Endometrial microvascular endothelial cells (primary cell): ENCODE data around the gene PHLDB1. TPM values are rescaled to one million over a fixed set of nuclear protein-coding genes. Genes with fewer than 3 reads are reported as not detected.

Experiments
- in situ Hi-C: cut with HindIII; loops from 2 replicates; pipeline ENCODE4 v1.10.0; 2017; ENCODE audit warnings: low sequenced_read_pairs, low pct_unique_long_range_greater_than_20kb; ENCODE audit errors: inconsistent ontology term
- total RNA-seq: library from RNA; depleted of rRNA; stranded (reverse); fragments of >200 nt; gene quantifications from one replicate; pipeline ENCODE4 v1.2.3, GENCODE V29; 2015; ENCODE audit errors: inconsistent ontology term

PHLDB1 gene
- total RNA-seq, 1 donor from 2014 or later, result 91.4 TPM

DNA sequence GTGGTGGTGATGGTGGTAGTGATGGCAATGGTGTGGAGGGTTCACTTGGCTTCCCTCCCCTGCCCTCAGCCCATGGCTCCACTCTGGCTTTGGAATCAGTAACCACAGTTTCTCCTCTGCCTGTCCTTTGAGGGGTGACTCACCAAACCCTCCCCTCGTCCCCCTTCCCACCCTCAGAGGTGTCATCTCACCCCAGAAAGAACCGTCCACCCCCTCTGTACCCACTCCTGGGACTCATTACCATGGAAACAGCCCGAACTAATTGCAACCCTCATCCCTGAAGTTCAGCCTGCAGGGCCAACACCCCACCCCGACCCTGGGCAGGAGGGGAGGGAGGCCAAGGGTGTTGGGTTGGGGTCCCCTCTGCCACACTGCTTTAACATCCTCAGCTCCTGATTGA lies 26.6 kb downstream of the PHLDB1 start:
- in situ Hi-C loops, result no loop called here

DNA sequence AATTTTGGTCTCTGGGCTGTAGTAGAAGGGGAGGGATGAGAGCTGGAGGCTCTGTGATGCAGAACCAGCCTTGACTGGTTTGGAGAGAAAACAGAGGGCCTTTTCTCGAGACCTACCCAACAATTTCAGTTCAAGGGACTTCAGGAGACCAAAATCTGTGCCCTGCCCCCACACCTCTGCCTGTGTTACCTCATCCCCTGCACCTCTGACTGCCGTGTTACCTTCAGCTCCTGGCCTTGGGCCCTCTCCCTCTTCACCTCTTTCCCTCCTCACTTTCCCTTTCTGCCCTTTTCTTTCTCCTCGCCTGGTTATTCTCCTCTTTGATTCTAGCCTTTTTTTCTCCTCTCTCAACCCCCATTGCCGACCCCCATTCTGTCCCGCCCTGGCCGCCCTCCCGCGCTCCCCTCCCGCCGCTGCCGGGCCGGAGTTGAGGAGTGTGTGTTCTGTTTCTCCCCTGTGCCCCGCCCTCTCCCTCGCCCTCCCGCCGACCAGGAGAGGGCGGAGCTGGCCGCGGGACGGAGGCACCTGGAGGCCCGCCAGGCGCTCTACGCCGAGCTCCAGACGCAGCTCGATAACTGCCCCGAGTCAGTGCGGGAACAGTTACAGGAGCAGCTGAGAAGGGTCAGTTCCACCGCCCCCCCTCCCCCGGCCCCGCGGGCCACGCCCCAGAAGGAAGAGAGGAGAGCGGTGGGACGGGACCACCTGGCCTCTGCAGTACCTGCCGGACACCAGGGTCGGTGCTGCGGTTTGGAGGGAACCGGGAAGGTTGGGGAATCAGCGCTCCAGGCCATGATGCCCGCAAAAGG lies 27.2 kb downstream of the PHLDB1 start:
- in situ Hi-C loops, result no loop called here

DNA sequence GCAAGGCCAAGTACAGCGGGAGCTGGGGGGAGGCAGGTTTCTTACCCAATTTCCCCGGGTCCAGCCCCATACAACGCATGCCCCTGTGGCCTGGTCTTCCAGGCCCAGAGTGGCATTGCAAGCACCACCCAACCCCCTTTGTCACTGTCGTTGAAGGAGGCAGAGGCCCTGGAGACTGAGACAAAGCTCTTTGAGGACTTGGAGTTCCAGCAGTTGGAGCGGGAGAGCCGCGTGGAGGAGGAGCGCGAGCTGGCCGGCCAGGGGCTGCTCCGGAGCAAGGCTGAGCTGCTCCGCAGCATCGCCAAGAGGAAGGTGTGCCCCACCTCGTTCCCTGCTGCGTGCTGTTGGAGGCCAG lies 27.8 kb downstream of the PHLDB1 start:
- in situ Hi-C loops, result no loop called here

DNA sequence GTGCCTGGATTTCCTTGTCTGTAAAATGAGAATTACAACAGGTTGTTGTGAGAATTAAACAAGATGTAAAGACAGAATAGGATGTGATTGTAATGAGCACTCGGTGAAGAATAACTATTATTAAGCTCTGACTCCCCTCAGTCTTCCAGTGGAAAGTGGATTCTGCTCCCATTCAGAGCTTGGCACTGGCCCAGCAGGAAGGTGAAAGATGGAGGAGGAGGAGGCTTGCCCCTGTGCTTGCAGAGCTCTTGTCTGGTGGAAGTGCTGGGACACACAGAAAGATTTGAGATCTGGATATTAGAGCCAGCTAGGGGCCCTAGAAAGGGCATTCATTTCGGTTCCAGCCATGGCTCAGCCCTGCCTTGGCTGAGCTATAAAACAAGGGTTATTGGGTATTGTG lies 28.2 kb downstream of the PHLDB1 start:
- in situ Hi-C loops, result no loop called here

DNA sequence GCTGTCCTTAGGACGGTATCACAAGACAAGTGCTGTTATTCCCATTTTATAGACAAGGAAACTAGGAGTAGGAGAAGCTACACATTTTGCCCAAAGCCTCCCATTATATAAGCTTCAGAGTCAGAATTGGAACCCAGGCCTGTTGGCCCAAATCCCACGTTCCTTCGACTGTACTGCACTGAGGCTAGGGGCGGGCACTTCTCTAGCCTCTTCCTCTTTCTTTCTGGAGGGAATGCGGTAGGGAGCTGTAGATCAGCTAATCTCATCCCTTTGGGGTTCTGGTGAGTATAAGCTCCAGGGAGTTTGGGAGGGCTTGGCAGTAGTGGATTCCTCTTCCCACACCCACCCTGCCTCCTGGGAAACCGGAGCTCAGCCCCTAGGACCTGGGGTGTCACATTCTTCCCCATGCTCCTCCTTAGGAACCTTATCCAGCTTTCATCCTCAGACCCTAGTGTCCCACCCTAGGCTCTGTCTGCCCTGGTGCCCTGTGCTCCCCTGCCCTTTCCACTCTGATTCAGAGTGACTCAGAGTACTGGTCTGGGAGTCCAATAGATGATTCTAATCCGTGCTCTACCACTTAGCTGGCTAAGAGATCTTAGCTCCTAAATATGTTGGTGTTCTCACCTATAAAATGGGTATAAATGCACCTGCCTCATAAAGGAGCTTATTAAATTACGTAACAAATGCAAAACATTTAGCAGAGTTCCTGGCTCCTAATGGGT lies 29.3 kb downstream of the PHLDB1 start:
- in situ Hi-C loops, result no loop called here

DNA sequence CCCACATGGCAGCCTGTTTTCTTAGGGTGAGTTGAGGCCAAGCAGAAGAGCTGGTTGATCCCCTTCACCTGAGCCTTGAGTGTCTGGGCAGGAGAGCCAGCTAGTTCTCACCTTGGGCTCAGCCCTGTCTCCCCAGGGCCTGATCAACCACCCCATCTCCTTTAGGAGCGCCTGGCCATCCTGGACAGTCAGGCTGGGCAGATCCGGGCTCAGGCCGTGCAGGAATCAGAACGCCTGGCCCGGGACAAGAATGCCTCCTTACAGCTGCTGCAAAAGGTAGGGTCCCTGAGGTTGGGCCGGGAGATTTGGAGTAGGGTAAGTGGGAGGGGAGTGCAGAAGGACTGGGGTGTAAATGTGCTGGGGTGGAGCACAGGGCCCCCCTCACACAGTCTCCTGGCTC lies 31.3 kb downstream of the PHLDB1 start:
- in situ Hi-C loops, result no loop called here

DNA sequence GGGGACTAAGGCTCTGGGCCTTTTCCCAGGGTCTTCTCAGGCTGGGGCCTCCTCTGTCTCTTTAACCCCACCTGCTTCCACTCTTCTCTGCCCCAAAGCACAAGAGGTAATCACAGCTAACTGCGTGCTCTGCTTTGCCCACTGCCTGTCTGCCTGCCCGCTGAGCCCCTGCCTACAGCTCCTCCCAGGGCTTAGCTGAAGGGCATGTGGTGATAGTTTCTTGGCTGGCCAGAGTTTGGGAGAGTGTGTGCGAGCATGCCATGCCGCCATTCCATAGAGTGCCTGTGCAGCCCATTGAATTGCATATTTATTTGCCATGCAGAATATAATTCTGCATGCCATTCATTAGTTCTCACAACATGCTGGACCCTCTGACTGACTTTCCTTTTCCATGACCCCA lies 32.5 kb downstream of the PHLDB1 start:
- in situ Hi-C loops, result no loop called here

DNA sequence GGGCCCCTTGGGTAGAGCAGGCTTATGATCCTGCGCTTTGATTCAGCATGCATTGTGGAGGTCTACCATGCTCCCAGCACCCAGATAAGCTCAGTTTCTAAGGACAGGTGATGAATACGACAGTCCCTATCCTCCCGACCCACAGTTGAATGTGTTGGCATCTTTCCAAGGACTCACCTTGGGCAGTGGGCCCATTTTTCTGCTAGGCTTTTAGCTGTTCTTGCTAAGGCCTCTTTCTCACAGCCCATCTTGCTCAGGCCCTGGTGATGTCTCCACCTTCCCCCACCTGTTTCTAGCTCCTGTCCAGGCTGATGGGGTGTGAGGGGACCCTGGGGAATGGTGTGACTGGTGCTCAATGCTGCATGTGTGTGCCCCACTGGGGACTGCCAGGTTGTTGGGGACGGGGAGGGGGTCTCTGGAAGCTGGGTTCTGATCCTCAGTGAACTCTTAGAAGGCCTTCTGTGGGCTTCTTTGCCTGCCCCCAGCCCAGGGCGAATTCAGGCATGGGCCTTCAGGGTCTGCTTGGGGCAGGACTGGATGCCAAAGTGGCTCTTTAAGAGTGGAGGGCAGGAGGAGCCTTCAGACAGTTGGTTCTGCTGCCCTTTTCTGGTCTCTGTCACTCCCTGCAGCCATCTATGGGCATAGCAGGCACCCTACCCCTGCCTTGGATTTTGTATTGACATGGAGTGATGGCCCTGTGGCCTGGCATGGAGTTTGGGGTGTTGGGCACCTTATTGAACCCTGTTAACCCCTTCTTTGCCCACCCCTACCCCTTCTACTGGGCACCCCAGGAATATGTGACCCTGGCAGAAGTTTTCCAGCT lies 33.1 kb downstream of the PHLDB1 start:
- in situ Hi-C loops, result no loop called here

DNA sequence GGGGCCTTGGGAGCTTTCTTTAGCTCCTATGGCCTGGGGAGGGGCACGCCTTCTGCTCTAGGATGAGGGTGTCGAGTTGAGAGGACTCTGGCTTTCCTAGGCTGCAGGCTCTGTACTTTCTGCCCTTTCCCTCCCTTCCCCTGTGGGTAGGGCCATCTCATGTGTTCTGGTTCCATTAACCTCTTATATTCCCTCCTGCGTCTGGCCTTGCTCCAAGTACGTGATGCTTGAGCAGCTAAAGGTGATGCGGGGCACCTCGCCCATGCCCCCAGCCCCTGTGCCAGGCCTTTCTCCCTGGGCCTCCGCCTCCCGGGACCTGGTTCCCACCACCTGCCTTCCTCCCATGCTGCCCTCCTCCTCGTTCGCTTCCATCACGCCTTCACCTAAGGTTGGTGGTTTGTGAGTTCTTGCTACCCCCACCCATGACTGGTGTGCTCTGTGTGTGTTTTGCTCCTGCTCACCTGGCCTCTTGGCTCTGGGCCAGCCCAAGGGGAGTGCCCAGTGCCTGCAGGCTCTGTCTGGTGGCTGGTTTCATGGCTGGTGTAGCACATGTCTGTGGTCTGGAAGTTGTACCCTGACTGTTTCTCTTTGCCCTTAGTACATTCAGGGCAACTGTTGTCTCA lies 34.1 kb downstream of the PHLDB1 start:
- in situ Hi-C loops, result no loop called here

DNA sequence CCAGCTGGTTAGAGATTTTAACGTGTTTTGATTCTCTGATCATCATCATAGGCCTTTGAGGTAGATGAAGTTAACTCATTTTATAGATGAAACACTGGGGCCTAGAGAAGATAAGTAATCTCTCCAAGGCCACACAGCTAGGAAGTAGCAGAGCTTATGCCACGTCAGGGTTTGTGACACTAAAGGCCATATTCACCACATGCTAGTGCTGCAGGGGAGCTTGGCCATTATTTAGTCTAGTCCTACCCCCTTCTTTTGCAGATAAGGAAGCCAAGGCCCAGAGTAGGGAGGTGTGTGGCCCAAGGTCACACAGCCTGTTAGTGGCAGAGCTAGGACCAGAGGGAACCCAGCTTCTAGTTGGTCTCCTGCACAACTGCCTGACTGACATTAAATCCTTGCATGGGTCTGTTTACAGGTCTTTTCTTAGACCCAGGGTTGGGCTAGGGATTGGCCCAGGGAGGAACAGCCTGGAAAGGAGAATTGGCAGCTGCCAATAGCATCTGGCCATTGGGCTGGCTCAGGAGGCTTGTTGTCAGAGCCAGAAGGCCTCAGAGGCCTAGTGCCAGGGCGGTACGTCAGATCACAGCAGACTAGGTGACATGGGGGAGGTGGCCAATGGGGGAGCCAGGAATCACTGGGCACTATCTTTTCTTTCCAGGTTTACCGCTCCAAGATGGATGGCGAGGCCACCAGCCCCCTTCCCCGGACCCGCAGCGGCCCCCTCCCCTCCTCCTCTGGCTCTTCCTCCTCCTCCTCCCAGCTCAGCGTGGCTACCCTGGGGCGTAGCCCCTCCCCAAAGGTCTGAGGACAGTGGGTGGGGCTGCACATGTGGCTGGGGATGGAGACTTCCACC lies 36.0 kb downstream of the PHLDB1 start:
- in situ Hi-C loops, result no loop called here

DNA sequence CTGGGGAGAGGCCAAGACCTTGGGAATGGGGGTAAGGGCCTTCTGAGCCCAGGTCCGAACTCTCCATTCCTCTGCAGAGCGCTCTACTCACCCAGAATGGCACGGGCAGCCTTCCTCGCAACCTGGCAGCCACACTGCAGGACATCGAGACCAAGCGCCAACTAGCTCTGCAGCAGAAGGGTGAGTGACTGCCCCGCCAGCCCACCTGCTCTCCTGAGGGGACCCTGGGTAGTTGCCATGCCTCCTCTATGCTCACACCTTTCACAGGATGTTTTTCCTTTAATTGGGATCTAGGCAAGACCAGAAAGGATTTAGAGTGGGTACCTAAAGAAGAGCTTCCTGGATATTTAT lies 36.6 kb downstream of the PHLDB1 start:
- in situ Hi-C loops, result no loop called here

DNA sequence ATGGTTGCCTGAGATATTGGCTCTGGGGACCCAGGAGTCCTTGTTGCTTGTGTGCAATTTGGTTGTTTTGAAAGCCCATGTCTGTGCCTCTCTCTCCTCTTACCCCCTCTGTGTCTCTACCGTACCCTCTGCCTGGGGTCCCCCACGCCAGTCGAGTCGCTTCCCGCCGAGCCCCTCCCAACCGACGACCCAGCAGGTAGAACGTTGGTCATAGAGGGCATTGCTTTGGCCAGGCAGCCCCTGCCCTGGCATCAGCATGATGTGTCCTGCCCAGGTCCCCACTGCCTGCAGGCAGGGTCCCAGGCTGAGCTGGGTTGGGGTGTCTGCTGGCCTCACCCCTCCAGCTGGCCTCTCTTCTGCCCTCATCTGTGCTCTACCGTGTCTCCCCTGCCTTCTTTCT lies 37.1 kb downstream of the PHLDB1 start:
- in situ Hi-C loops, result no loop called here

DNA sequence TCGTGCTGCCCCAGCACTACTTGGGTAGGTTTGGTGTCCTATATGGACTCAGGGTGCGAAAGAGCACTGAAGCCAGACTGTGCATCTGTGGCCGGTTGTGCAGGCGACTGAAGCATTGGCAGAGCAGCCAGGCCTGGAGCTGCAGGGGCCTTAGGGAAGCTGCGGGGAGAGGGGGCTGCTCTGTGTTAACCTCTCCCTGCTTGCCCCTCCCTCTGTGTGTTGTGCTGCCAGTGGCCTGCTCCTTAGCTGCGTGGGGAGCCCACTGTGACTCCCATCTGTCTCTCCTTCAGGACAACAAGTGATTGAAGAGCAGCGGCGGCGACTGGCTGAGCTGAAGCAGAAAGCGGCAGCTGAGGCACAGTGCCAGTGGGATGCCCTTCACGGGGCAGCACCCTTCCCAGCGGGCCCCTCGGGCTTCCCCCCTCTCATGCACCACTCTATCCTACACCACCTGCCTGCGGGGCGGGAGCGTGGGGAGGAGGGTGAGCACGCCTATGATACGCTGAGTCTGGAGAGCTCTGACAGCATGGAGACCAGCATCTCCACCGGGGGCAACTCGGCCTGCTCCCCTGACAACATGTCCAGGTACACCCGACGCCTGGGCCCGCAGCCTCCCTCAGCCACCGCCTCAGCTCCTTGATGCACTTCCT lies 37.8 kb downstream of the PHLDB1 start:
- in situ Hi-C loops, result no loop called here

DNA sequence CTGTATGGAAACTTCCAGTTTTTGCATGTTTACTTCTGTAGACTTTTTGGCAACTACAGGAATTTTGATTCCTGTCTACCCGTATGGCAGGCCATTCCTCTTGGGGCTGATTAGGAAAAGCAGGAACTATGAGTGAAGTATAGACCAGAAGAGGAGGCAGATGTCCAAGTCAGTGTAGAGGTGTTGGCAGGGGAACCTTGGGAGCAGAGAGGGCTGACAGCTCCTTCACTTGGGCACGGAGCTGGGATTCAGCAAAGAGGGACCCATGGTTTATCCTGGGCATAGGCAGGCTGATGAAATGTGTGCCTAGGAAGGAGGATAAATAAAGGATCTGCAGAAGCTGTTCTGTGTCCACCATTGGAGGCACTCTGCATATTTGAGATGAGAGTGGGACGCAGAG lies 39.0 kb downstream of the PHLDB1 start:
- in situ Hi-C loops, result no loop called here

DNA sequence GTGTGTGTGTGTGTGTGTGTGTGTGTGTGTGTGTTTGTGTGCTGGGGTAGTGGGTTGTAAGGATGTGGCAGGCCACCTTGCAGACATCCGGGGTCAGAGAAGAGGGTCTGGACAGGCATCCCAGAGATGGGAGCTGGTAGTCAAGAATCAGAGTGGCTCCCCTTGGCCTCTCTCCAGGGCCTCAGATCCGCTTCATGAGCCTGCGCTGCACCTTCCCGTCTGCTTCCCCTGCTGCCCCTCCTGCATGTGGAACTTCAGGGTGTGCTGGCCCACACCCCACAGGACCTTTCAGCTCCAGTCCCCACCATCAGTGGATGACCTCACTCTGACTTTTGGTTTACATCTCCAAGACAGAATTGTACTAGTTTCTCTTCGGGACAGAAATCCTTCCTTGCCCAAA lies 40.9 kb downstream of the PHLDB1 start:
- in situ Hi-C loops, result no loop called here

DNA sequence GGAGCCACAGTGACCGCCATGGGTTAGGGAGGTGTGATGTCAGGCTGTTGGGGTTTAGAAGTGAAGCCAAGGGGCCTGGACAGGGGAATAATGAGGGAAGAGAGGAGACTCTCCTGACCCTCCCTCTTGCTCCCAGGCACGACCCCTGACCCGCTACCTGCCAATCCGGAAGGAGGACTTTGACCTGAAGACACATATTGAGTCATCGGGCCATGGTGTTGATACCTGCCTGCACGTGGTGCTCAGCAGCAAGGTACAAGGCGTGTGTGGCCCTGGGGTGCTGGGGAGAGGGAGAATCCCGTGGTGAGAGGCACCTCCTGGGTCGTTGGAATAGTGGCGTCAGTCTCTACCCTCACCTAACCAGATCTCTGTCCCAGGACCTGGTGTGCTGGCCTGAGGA lies 42.5 kb downstream of the PHLDB1 start:
- in situ Hi-C loops, result no loop called here

DNA sequence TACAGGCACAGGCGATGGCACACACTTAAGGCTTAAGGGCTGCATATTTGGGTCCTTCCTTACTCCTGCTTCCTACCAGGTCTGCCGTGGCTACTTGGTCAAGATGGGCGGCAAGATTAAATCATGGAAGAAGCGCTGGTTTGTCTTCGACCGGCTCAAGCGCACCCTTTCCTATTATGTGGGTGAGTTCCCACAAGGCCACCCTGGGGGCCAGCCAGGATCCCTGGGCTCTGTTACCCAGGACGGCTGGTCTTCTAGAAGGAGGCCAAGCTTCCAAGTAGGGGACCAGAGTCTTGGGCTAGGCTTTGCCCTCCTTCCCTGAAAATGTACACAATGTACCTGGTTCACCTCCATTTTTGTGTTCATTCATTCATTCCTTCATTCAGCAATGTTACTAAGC lies 43.0 kb downstream of the PHLDB1 start:
- in situ Hi-C loops, result no loop called here

DNA sequence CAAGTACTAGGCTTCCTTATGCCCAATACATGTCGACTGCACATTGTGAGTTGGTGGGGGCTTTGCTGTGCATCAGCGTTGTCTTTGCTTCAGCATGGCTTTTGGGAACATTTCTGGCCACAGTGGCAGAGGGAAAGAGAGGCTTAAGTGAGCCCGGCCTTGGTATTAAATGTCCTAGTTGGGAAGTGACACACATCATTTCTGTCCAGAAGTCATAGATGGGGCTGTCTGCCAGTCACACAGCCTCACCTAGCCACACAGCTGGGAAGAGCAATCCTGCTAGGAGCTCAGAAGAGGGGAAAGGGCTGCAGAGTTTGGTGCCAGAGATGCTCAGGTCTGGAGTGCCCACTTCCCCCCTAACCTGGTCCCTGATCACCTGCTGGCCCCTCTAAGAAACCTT lies 44.4 kb downstream of the PHLDB1 start:
- in situ Hi-C loops, result no loop called here
